Measurements from ENCODE around the gene ZNF335.

DNA sequence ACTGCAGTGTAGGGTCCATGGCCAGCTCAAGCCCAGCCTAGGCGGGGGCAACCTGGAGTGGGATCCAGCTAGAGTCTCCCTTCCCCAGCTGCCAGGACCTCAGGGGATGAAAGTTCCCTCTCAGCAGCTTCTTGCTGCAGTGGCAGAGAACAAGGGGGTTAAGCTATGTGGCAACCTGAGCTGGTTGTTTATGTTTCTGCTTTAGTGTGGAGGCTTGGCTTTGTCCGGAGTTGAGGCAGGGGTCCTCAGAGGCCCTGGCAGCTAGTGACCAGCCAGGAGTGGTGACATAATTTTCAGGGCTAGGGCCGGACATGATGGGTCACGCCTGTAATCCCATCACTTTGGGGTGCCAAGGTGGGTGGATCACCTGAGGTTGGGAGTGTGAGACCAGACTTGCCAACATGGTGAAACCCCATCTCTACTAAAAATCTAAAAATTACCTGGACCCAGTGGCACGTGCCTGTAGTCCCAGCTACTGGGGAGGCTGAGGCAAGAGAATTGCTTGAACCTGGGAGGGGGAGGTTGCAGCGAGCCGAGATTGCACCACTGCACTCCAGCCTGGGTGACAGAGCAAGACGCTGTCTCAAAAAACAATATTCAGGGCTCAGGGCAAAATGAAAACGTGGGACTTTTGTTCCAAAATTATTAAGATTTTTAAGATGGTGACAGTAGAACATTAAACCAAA lies 46.0 kb downstream of the ZNF335 start:
- no peak for TF ChIP-seq EZH2phosphoT487 (IDR thresholded peaks at IDR 0.05; ENCODE audit: low read depth, severe bottlenecking, unreplicated experiment)
- TF ChIP-seq, protein P1, sequence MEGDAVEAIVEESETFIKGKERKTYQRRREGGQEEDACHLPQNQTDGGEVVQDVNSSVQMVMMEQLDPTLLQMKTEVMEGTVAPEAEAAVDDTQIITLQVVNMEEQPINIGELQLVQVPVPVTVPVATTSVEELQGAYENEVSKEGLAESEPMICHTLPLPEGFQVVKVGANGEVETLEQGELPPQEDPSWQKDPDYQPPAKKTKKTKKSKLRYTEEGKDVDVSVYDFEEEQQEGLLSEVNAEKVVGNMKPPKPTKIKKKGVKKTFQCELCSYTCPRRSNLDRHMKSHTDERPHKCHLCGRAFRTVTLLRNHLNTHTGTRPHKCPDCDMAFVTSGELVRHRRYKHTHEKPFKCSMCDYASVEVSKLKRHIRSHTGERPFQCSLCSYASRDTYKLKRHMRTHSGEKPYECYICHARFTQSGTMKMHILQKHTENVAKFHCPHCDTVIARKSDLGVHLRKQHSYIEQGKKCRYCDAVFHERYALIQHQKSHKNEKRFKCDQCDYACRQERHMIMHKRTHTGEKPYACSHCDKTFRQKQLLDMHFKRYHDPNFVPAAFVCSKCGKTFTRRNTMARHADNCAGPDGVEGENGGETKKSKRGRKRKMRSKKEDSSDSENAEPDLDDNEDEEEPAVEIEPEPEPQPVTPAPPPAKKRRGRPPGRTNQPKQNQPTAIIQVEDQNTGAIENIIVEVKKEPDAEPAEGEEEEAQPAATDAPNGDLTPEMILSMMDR (IDR thresholded peaks at IDR 0.05; ENCODE audit: poor library complexity): no peak
